Right kidney (tissue), 1 donor: Measurements from ENCODE around the gene THRAP3.
"Not testable (repeated sequence)": the region's sequence is repeated elsewhere in the genome, so short reads cannot be mapped to it uniquely, and the experiment has no call there.

Source experiments
- DNase-seq: peaks from one replicate; pipeline ENCODE4 v3.0.0-alpha.2; 2016

The THRAP3 gene

DNA sequence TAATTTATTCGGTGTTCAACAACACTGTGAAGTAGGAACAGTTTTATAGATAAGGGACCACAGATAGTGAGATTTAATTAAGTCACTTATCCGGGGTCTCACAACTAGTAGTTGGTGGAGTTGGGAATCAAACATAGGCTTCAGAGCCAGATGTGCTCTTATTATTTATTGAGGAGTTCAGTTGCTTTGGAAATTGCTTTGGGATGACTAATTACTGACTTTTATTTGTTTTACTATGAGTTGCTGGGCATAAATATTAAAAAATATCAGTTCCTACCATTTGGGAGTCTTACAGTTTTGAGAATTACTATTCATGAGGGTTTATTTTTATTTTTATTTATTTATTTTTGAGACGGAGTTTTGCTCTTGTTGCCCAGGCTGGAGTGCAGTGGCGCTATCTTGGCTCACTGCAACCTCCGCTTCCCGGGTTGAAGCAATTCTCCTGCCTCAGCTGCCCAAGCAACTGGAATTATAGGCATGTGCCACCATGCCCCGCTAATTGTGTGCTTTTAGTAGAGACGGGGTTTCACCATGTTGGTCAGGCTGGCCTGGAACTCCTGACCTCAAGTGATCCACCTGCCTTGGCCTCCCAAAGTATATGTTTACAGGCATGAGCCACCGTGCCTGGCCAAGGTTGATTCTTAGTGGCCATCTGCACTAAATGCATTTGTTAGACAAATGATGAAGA, 27.7 kb downstream of the THRAP3 start:
- no peak for DNase-seq

DNA sequence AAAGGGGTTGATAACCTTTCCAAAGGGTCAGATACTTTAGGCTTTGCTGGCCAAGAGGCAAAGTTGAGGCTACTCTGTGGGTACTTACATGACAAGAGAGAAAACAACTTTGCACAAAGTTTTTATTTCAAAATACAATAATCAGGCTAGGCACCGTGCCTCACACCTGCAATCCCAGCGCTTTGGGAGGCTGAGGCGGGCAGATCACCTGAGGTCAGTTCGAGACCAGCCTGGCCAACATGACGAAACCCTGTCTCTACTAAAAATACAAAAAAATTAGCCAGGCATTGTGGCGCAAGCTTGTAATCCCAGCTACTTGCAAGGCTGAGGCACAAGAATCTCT, 28.2 kb downstream of the THRAP3 start:
- not testable (repeated sequence) for DNase-seq

DNA sequence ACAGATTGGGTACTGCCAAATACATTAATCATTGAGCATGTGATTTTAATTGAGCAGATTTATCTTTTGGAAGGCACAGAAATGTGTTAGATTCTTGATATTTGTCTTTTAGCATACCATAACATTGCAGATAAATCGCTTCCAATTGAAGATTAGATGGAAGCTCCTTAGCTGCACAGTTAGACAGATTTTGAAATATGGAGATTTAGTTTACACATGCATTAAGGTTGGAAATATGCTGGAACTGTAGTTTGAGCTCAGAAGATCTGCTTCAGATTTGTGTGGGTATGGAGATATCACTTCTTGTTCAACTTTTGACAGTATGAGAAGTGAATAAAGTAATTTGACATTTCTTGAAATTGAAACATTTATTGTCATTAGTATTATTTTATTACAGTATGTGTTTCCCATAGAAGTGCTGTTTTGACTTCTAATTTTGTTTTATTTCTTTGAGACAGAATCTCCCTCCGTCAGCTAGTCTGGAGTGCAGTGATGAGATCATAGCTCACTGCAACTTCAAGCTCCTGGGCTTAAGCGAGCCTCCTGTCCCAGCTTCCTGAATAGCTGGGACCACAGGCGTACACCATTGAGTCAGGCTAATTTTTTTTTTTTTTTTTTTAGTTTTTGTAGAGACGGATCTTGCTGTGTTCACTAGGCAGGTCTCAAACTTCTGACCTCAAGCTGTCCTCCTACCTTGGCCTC, 29.1 kb downstream of the THRAP3 start:
- no peak for DNase-seq

DNA sequence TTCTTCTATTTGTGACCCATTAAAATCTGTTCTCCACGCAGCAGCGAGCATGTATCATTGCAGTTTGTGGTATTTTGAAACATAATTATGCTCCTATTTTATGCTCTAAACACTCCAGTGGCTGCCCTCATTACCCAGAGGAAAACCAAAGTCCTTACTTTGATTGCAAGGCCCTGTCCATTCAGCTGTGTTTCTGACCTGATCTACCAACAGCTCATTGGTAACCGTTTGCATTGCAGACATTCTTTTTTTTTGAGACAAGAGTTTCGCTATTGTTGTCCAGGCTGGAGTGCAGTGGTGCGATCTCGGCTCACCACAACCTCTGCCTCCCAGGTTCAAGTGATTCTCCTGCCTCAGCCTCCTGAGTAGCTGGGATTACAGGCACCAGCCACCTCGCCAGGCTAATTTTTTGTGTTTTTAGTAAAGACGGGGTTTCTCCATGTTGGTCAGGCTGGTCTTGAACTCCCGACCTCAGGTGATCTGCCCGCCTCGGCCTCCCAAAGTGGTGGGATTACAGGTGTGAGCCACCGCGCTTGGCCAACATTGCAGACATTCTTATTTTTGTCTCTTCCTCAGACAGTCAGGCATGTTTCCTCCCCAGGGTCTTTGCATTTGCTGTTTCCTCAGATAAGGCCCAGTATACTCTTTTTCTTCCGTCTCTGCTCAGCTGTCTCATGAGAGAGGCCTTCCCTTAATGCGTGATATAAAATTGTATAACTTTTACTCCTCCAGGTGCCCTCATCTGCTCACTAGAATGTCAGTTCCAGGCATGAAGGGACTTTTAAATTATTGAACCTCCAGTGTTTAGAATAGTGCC, 32.5 kb downstream of the THRAP3 start:
- no peak for DNase-seq

DNA sequence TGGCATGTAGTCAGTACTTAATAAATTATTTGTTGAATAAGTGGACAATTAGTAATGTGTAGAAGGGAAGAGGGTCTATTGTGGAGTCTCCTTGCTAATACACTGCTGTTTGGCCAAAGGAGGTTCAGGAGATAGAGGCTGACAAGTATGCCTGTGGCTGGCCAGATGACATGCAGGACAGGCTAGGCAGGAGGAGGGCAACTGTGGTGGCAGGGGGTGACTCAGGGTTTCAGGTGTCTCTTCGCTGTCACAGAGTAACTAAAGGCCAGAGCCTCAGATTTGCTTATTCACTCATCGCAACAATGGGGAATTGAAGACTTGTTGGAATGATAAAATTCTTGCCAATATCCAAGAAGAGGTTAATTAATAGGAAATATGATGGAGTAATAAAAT, 33.1 kb downstream of the THRAP3 start:
- DNase-seq: no peak

DNA sequence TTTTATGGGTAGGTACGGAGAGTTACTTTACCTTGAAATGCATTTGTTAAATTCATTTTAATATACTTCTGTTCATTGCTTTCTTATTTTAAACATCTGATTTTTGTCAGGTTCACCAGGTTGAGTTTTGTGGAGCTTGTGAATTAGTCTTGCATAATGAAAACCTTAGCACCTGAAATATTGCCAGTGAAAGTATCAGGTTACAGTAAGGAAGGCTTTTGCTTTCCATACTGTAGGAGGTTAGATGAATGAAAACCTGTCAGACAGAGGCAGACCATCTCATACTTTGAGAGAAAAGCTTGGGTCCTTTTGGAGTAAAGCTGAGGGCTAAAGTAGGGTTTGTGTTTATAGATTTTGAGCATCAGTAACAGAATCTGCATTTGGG, 34.7 kb downstream of the THRAP3 start:
- DNase-seq: no peak

DNA sequence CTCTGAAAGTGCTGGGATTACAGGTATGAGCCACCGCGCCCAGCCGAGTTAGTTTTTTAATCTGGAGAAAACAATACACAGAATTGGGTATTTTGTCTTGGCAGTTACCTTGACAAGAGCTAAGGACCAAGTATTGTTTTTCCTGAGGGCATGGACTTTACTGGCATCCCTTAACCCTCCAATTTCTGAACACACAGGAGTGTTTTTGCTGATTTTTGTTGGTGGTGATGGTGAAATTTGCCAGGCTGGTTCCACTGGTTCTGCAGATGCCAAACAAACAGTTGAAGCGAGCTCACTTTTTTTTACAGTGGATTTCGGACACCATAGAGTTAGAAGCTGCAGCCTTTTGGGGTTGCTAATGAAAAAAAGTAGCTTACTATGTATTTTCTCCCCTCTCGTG, 44.7 kb downstream of the THRAP3 start:
- DNase-seq: no peak

DNA sequence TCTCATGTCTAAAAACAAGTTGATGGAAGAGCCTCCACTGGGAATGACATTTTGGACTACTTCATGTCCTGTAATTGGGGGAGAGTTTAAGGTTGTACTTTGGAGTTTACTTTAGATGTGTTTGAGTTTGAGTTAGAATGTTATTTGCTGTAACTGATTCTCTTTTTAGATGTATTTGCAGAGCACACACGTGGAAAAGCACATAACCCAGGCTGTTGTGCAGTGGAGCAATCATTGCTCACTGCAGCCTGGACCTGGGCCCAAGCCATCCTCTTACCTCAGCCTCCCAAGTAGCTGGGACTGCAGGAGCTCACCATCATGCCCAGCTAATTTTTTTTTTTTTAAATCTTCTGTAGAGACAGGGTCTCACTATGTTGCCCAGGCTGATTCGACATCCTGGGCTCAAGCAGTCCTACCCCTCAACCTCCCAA, 45.2 kb downstream of the THRAP3 start:
- DNase-seq: no peak

DNA sequence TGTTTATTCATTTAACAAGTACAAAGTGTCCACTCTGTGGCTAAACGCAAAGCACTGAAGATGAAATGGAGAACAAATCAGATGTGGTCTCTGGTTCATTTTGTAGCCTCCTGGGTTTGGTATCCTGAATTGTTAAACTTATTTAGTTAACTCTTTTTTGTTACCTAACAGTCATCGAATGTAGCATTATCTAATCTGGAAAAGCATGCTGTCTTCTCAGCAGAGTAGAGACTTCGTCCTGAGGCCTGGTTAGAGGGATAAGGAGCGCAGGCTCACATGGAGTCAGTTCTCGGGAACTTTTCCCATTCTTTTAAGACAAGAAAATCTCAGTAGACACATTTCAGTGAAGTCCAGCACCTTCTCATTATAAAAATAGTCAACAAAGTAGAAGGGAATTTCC, 48.8 kb downstream of the THRAP3 start:
- DNase-seq: no peak

DNA sequence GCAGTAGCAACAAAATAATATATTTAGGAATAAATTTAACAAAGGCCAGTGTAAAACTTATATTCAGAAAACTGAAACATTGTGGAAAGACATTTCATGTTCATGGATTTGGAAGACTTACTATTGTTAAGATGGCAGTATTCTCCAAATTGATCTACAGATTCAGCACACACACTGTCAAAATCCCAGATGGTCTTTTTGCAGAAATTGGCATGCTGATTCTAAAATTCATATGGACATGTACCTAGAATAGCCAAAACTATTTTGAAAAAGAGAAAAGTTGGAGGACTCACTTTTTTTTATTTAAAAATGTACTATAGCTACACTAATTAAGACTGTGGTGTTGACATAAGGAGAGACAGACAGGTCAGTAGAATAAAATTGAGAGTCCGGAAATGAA, 50.0 kb downstream of the THRAP3 start:
- no peak for DNase-seq

DNA sequence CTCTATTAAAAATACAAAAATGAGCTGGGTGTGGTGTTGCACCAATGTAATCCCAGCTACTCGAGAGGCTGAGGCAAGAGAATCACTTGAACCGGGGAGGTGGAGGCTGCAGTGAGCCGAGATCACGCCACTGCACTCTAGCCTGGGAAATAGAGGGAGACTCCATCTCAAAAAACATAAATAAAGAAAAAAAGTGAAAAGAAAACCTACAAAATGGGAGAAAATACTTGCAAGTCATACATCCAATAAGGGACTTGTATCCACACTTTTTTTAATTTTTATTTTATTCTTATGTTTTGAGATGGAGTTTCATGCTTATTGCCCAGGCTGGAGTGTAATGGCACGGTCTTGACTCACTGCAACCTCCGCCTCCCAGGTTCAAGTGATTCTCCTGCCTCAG, 52.4 kb downstream of the THRAP3 start:
- DNase-seq: no peak

DNA sequence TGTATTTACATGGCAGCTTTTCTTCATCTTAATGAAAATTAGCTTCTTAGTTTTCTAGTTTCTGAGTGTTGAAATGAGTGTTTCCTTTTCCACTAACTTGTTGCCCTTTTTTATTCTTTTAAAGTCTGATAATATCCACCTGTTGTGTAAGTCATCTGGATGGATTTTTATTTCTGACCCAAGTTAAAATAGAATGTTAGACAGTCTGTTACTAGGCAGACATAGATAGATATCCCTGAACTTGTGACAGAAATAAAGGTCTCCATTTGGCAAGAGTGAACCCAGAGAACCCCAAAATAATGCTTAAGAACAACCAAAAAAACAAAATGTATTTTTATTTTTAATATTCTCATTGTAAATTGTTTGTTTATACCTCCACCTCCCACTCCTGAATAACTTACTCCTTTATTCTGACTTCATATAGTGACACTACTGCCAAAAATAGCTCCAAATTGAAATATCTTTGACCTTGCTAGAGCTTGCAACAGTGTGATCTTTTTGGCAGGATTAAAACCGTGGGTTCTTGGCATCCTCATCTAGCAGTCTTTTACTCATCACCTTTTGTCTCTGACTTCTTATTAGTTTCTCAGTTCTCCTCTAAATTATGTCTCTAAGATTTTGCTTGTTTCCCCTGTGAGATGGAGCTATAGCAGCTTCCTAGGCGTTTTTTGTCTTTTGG, 55.0 kb downstream of the THRAP3 start:
- no peak for DNase-seq

DNA sequence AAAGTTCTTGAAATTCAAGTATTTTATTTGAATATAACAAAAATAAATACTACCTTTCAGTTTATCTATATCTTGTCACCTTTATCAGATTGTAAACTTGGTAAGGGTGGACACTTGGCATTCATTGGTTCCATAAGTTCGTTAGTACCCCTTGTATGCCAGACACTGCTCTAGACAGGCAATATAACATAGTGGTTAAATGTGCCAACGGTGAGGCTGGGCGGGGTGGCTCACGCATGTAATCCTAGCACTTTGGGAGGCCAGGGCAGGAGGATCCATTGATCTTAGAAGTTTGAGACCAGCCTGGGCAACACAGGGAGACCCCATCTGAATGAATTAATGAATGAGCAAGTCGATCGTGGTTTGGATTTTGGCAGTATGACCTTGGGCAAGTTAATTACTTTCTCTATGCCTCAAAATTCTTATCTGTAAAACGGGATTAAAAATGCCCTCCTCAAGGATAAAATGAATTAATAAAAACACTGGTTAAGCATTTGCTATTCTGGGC, 55.6 kb downstream of the THRAP3 start:
- DNase-seq: no peak

DNA sequence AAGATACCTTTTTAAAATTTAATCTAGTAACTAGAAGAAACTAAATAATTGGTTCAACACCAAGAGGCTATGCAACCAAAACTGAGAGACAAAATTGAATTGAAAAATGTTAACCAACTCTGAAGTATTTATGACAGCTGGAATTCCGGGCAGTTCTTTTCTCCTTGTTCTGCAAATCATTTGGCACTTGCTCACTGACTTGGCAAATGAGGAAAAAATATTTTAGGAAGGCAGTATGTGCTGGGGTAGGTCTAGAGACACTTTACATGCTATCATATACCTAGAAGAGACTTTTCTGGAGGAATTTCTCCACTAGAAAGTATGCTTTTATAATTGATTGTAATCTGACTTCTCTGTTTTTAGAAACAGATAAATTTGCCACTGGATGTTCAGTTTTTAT, 59.8 kb downstream of the THRAP3 start:
- DNase-seq: no peak

DNA sequence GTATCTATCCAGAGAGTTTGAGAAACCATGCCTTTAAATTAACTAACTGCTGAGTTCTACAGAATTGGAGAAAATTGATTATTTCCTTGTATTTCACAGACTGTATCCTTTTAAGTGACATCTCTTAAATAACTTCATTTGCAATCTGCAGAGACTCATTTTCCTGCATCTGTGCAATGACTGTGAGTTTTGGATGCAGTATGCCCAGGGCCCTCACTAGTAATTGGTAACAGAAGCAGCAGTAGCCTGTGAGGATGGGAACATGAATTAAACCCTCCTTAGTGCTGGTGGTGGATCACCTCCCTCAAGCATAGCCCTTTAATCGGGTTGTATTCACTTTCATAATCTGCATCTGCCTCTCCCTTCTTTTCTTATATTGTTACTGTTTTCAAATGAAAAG, 60.3 kb downstream of the THRAP3 start:
- no peak for DNase-seq

DNA sequence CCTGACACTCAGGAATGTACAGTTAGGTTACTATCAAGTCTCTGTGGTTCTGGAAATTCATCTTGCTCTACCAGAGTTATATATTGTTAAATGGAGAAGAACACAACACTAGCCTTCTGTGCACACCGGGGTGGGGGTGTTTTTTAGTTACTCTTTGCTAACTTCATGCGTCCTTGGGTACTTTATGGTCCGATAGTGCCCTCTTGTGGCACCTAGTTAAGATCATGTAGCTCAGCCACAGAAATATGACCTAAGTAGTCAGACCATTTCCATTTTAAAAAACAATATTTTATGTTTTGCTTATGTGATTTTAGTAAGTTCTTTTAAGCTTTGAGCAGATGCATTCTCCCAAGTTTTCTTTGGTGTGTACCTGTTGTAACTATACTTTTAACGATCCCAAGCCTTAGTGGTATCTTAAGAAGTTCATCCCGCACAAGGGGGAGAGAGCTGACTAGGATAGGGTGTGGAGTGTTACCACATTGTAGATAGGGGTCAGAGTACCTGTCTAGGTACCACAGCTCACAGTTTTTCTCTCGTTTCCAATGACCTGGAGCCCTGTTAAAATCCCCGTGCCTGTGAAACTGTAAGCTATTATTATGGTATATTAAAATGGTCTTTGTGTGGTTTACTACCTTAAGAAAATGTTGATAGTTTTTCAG, 61.3 kb downstream of the THRAP3 start:
- DNase-seq: peak; percentile 27

DNA sequence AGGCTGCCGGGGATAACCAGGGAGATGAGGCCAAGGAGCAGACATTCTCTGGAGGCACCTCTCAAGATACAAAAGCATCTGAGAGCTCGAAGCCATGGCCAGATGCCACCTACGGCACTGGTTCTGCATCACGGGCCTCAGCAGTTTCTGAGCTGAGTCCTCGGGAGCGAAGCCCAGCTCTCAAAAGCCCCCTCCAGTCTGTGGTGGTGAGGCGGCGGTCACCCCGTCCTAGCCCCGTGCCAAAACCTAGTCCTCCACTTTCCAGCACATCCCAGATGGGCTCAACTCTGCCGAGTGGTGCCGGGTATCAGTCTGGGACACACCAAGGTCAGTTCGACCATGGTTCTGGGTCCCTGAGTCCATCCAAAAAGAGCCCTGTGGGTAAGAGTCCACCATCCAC, 62.6 kb downstream of the THRAP3 start:
- no peak for DNase-seq

DNA sequence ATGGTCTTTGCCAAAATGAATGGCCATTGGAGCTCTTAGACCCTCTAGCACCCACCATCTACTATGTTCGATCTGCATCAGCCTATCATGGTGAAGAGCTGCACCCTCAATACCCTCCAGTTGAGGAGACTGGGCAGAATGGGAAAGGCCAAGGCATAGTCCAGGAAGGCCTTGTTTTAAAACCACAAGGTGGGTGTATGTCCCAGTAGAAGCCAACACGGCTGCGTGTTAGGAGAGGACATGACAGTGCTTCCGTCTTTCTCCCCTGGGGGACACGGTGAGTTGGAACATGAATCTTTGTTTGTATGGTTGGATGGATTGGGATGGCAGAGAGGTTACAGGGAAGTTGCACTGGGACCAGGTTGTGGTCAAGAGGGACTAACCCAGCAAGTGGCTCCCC, 63.4 kb downstream of the THRAP3 start:
- DNase-seq: no peak

DNA sequence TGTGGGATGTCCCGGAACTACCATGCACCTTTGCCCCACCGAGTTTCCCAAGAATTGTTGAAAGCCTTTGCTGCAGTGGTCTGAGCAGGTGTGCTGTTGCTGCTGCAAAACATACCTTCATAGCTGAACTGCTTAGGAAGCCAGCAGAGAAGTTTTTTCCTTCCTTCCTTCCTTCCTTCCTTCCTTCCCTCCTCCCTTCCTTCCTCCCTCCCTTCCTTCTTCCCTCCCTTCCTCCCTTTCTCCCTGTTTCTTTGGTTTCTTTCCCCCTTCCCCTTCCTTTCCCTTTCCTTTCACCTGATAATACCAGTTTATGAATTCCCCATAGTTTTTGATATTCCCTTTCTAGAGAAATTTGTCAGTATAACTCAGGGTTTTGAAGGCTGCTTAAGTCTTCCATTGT, 71.1 kb downstream of the THRAP3 start:
- no peak for DNase-seq

DNA sequence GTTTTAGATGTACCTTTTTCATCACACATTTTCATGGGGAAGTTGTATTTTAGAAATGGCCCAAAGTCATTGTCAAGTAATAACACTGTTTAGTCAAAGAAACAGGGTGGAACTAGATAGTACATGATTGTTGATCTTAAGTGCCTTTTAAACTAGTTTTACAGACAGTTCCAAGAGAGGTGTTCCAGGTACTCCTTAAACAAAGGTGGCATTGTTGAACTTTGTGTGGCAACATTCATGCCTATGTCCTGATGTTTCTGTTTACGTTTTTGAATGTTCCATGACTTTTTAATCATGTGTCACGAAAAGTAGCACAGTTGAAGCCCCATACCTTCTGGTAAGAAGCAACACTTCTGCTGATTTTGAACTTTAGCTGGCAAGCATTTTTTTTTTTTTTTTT, 72.8 kb downstream of the THRAP3 start:
- DNase-seq: no peak

DNA sequence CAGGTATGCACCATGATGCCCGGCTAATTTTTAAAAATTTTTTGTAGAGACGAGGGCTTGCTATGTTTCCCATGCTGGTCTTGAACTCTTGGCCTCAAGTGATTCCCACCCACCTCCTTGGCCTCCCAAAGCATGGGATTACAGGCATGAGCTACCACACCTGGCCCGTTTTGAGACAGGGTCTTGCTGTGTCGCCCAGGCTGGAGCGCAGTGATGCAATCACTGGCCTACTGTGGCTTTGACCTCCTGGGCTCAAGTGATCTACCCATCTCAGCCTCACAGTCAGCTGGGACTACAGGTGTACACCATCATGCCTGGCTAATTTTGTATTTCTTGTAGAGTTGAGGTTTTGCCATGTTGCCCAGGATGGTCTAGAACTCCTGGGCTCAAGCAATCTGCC, 74.4 kb downstream of the THRAP3 start:
- DNase-seq: no peak

DNA sequence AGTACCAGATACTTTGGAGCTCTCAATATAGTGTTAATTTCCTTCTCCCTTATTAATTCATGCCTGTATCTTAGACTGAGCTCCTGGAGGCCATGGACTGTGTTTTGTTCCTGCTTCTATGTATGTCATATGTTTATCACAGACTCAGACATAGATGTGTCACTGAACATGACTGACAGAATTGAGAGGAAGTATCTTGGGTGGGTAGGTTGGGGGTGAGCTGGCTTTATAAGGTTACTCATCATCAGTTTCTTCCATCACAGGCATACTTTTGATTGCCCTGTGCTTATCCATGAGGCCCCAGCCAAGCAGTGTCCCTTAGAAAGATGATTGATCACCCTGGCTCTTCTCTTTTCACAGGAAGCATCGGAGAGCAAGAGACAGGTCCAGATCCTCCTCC, 76.3 kb downstream of the THRAP3 start:
- DNase-seq: no peak
